Measurements from ENCODE around the gene CHAT. TPM values are rescaled to one million over a fixed set of nuclear protein-coding genes. Genes with fewer than 3 reads are reported as not detected.

Gene CHAT
- total RNA-seq, 2 donors from 2014 or later, result 0.16 to 1.2 TPM

- no peak for DNase-seq
- Histone ChIP-seq H3K4me1 (no peaks in the 10 kb centered on the region), H3K27ac (no peak overlapping the region), H3K36me3 (no peaks in the 10 kb centered on the region), H3K27me3 (peaks cover 3% of the 10 kb centered on the region), H3K4me3 (no peak overlapping the region), H3K9me3 (no peaks in the 10 kb centered on the region), H3K9ac (ENCODE audit: low read depth in 2 of 2, low read length in 2 of 2) (no peak overlapping the region)
- intact Hi-C loops (cut with DNase I), result no loop called here
- no peak for TF ChIP-seq CTCF (IDR thresholded peaks at IDR 0.05)
These were observed 76.2 kb downstream of the CHAT start for GRCh38 chr10:49689882-49690510.

DNA sequence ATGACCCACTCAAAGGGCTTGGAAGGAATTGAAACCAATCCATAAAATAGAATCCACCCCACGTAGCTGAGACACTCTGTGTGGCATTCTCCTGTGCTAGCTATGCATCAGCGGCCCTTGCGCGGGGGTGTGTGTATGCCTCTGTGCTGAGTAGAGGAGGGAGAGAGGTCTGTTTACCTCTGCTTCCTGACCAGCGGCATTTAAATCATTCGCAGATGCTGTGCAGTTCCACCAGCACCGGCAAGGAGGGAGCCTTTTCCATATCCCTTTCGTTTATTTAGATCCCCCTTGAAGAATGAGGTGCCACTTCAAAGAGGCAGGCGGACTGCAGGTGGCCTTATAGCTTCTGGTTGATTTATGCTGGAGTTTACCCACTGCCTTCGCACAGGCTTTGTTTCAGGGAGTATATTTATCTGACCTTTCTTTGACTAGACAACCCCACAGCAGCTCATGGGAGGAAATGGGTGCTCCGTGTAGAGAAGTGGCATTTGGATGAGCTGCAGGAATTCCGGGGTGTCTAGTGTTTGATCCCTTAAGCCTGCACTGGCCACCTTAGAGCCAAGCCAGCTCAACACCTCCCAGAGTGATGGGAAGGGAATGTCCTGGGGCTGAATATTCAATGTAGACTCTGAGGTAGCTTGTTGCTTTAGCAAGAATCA, 77.0 kb downstream of the CHAT start:
- Histone ChIP-seq H3K4me3 (no peak overlapping the region), H3K36me3 (no peaks in the 10 kb centered on the region), H3K9me3 (no peaks in the 10 kb centered on the region), H3K4me1 (no peaks in the 10 kb centered on the region), H3K9ac (ENCODE audit: low read depth in 2 of 2, low read length in 2 of 2) (no peak overlapping the region), H3K27ac (no peak overlapping the region), H3K27me3 (peaks cover 3% of the 10 kb centered on the region)
- intact Hi-C loops (cut with DNase I), result no loop called here
- DNase-seq, result no peak
- TF ChIP-seq CTCF (IDR thresholded peaks at IDR 0.05), result no peak

GRCh38 chr10:49691588-49691987, 77.8 kb downstream of the CHAT start:
- no peak for TF ChIP-seq CTCF (IDR thresholded peaks at IDR 0.05)
- Histone ChIP-seq H3K27ac (no peak overlapping the region), H3K9me3 (no peaks in the 10 kb centered on the region), H3K4me1 (no peaks in the 10 kb centered on the region), H3K36me3 (no peaks in the 10 kb centered on the region), H3K9ac (ENCODE audit: low read depth in 2 of 2, low read length in 2 of 2) (no peak overlapping the region), H3K27me3 (peaks cover 3% of the 10 kb centered on the region), H3K4me3 (no peak overlapping the region)
- no peak for DNase-seq
- intact Hi-C loops (cut with DNase I), result no loop called here

GRCh38 chr10:49694466-49694865, 80.6 kb downstream of the CHAT start:
- Histone ChIP-seq H3K36me3 (no peaks in the 10 kb centered on the region), H3K4me3 (no peak overlapping the region), H3K27ac (no peak overlapping the region), H3K4me1 (no peaks in the 10 kb centered on the region), H3K9ac (ENCODE audit: low read depth in 2 of 2, low read length in 2 of 2) (no peak overlapping the region), H3K27me3 (peaks cover 3% of the 10 kb centered on the region), H3K9me3 (no peaks in the 10 kb centered on the region)
- no peak for TF ChIP-seq CTCF (IDR thresholded peaks at IDR 0.05)
- intact Hi-C loops (cut with DNase I), result no loop called here
- DNase-seq, result no peak

- no peaks in the 10 kb centered on the region for H3K36me3 ChIP-seq
- intact Hi-C loops (cut with DNase I), result no loop called here
- no peaks in the 10 kb centered on the region for H3K4me1 ChIP-seq
- H3K4me3 ChIP-seq, result no peak overlapping the region
- H3K9me3 ChIP-seq, result no peaks in the 10 kb centered on the region
- DNase-seq, result no peak
- H3K9ac ChIP-seq (ENCODE audit: low read depth in 2 of 2, low read length in 2 of 2), result no peak overlapping the region
- TF ChIP-seq CTCF (IDR thresholded peaks at IDR 0.05), result no peak
- H3K27ac ChIP-seq, result no peak overlapping the region
- H3K27me3 ChIP-seq, result peaks cover 3% of the 10 kb centered on the region
These were observed 82.5 kb downstream of the CHAT start for GRCh38 chr10:49696311-49696710.

Measured in colonic mucosa (tissue), 4 donors.